H1 (cell line): ENCODE data around the gene NCSTN. TPM values are rescaled to one million over a fixed set of nuclear protein-coding genes. Genes with fewer than 3 reads are reported as not detected.

Source experiments
- CTCF ChIA-PET: fragments of 300-600 bp; sonication (Branson Sonifier 250); formaldehyde crosslinking; loops from one replicate; lab custom pipeline; 2021; ENCODE audit not compliant: partially characterized antibody; lab: Charles Lee
- POLR2A ChIA-PET: fragments of 300-600 bp; sonication (Branson Sonifier 250); formaldehyde crosslinking; loops from one replicate; lab custom pipeline; 2021; ENCODE audit warnings: inconsistent platforms; ENCODE audit not compliant: partially characterized antibody; lab: Charles Lee
- DNase-seq, 2 experiments: peaks; one replicate each; pipeline versions ENCODE4 v3.0.0 to v3.0.0-alpha.2; 2010 to 2022; ENCODE audit warnings: low spot score in 2 of 2, low read depth in 1 of 2, mixed read lengths in 1 of 2
- FAIRE-seq: peaks from 2 replicates; lab custom pipeline; 2011; peaks lifted over from hg19 to GRCh38; lab: Jason Lieb, UNC
- H2AFZ ChIP-seq: 2 replicates; pipeline ENCODE4 v1.8.1; 2012; ENCODE audit warnings: low read length, inconsistent platforms
- H2AK5ac ChIP-seq: 2 replicates; pipeline ENCODE4 v1.6.1; 2013; ENCODE audit warnings: low read depth, low read length
- H2BK120ac ChIP-seq: replicated peaks from 2 replicates; pipeline ENCODE3; 2013; ENCODE audit warnings: low read depth, low read length, inconsistent platforms
- H2BK12ac ChIP-seq: 2 replicates; pipeline ENCODE4 v1.6.1; 2013; ENCODE audit warnings: low read depth, low read length
- H2BK15ac ChIP-seq: 2 replicates; pipeline ENCODE4 v1.6.1; 2013; ENCODE audit warnings: low read length
- H2BK20ac ChIP-seq: 2 replicates; pipeline ENCODE4 v1.6.1; 2013; ENCODE audit warnings: low read length
- H2BK5ac ChIP-seq: 2 replicates; pipeline ENCODE4 v1.6.1; 2013; ENCODE audit warnings: low read depth, low read length
- H3K14ac ChIP-seq: 2 replicates; pipeline ENCODE4 v1.6.1; 2013; ENCODE audit warnings: inconsistent platforms; ENCODE audit not compliant: insufficient read length
- H3K18ac ChIP-seq: 2 replicates; pipeline ENCODE4 v1.6.1; 2013; ENCODE audit warnings: low read length; ENCODE audit errors: extremely low read depth
- H3K23ac ChIP-seq: 2 replicates; pipeline ENCODE4 v1.6.1; 2013; ENCODE audit warnings: inconsistent platforms; ENCODE audit not compliant: insufficient read length
- H3K23me2 ChIP-seq: 2 replicates; pipeline ENCODE4 v1.6.1; 2013; ENCODE audit warnings: low read depth, low read length
- H3K27ac ChIP-seq: 2 replicates; pipeline ENCODE4 v1.6.1; 2011; ENCODE audit warnings: low read depth, low read length, inconsistent platforms
- H3K27me3 ChIP-seq, 4 experiments: replicated peaks in 1 of 4; 1 replicate in 1 of 4; 2 replicates in 3 of 4; pipeline versions ENCODE4 v1.6.1 to v1.8.1; 2011 to 2013; ENCODE audit warnings: low read length in 3 of 4, mild to moderate bottlenecking in 3 of 4, inconsistent platforms in 2 of 4, mixed read lengths in 2 of 4, moderate library complexity in 1 of 4; ENCODE audit not compliant: control insufficient read depth in 3 of 4, insufficient read depth in 3 of 4; ENCODE audit errors: extremely low read depth in 1 of 4
- H3K36me3 ChIP-seq, 4 experiments: 2 replicates each; pipeline versions ENCODE4 v1.6.1 to v1.8.1; 2011 to 2013; ENCODE audit warnings: mild to moderate bottlenecking in 4 of 4, low read length in 3 of 4, moderate library complexity in 2 of 4, control low read depth in 1 of 4, inconsistent platforms in 1 of 4; ENCODE audit not compliant: insufficient read depth in 4 of 4, control insufficient read depth in 2 of 4
- H3K4ac ChIP-seq: replicated peaks from 2 replicates; pipeline ENCODE3; 2013; ENCODE audit warnings: low read length, low read depth, mixed read lengths, inconsistent platforms; ENCODE audit not compliant: insufficient read length
- H3K4me1 ChIP-seq, 4 experiments: replicated peaks in 1 of 4; 1 replicate in 1 of 4; 2 replicates in 3 of 4; pipeline versions ENCODE4 v1.6.1 to v1.8.1; 2011 to 2013; ENCODE audit warnings: low read length in 3 of 4, inconsistent platforms in 2 of 4, mixed read lengths in 1 of 4; ENCODE audit not compliant: insufficient read depth in 4 of 4, control insufficient read depth in 3 of 4
- H3K4me2 ChIP-seq, 2 experiments: 2 replicates each; pipeline versions ENCODE4 v1.6.1 to v1.8.1; 2011 to 2013; ENCODE audit warnings: low read depth in 2 of 2, low read length in 2 of 2, control low read depth in 1 of 2, inconsistent platforms in 1 of 2, mild to moderate bottlenecking in 1 of 2; ENCODE audit not compliant: insufficient read depth in 1 of 2
- H3K4me3 ChIP-seq, 4 experiments: fragments of 200-600, 300-600 bp in 1 of 4; sonication (generic), shearing (Covaris generic), sonication (Bioruptor Twin) in 1 of 4; 2 replicates each; pipeline versions ENCODE4 v1.5.1 to v1.8.1; 2011 to 2016; ENCODE audit warnings: low read length in 4 of 4, low read depth in 3 of 4, control low read depth in 2 of 4, inconsistent platforms in 2 of 4, mild to moderate bottlenecking in 2 of 4, mixed read lengths in 1 of 4, moderate library complexity in 1 of 4; ENCODE audit not compliant: insufficient read depth in 2 of 4; ENCODE audit errors: extremely low read depth in 1 of 4
- H3K56ac ChIP-seq: replicated peaks from 2 replicates; pipeline ENCODE3; 2013; ENCODE audit warnings: low read depth, mild to moderate bottlenecking, mixed read lengths, low read length, inconsistent platforms; ENCODE audit not compliant: insufficient read length
- H3K79me1 ChIP-seq: 2 replicates; pipeline ENCODE4 v1.6.1; 2013; ENCODE audit warnings: low read depth, low read length, control low read depth
- H3K79me2 ChIP-seq, 2 experiments: 2 replicates each; pipeline versions ENCODE4 v1.6.1 to v1.8.1; 2012 to 2013; ENCODE audit warnings: low read length in 2 of 2, mild to moderate bottlenecking in 2 of 2, inconsistent platforms in 1 of 2; ENCODE audit not compliant: insufficient read depth in 2 of 2, control insufficient read depth in 1 of 2
- H3K9ac ChIP-seq, 4 experiments: replicated peaks in 1 of 4; 1 replicate in 1 of 4; 2 replicates in 3 of 4; pipeline versions ENCODE4 v1.6.1 to v1.8.1; 2011 to 2013; ENCODE audit warnings: low read depth in 3 of 4, low read length in 3 of 4, control low read depth in 2 of 4, mild to moderate bottlenecking in 2 of 4, moderate library complexity in 2 of 4, inconsistent platforms in 1 of 4; ENCODE audit errors: extremely low read depth in 1 of 4
- H3K9me3 ChIP-seq, 2 experiments: 2 replicates each; pipeline versions ENCODE4 v1.6.1 to v1.8.1; 2012 to 2013; ENCODE audit warnings: mild to moderate bottlenecking in 2 of 2, moderate library complexity in 2 of 2, control low read depth in 1 of 2, inconsistent platforms in 1 of 2, low read depth in 1 of 2, low read length in 1 of 2, mixed read lengths in 1 of 2; ENCODE audit not compliant: insufficient read depth in 2 of 2
- H4K20me1 ChIP-seq, 2 experiments: replicated peaks in 1 of 2; 2 replicates each; pipeline versions ENCODE3 to v1.8.1; 2011 to 2013; ENCODE audit warnings: inconsistent platforms in 2 of 2, low read length in 2 of 2, mild to moderate bottlenecking in 1 of 2; ENCODE audit not compliant: insufficient read depth in 2 of 2, control insufficient read depth in 1 of 2
- H4K5ac ChIP-seq: 2 replicates; pipeline ENCODE4 v1.6.1; 2013; ENCODE audit warnings: low read length, low read depth, mixed read lengths, inconsistent platforms; ENCODE audit not compliant: insufficient read length
- H4K8ac ChIP-seq: 2 replicates; pipeline ENCODE4 v1.8.0; 2013; ENCODE audit warnings: mild to moderate bottlenecking, moderate library complexity, low read length, inconsistent platforms; ENCODE audit not compliant: insufficient read depth; ENCODE audit errors: extremely low read depth
- H4K91ac ChIP-seq: replicated peaks from 2 replicates; pipeline ENCODE3; 2013; ENCODE audit warnings: low read length, mixed read lengths, inconsistent platforms; ENCODE audit not compliant: insufficient read length
- BACH1 ChIP-seq: IDR thresholded peaks from 2 replicates; pipeline ENCODE4 v1.6.1; 2012; ENCODE audit warnings: low read length, improper control_type of control experiment
- E2F6 ChIP-seq: IDR thresholded peaks from 2 replicates; pipeline ENCODE4 v1.6.1; 2012; ENCODE audit warnings: inconsistent platforms
- KDM4A ChIP-seq: IDR thresholded peaks from one replicate; pipeline ENCODE4 v1.7.1; 2012; ENCODE audit warnings: low read depth, mild to moderate bottlenecking, moderate library complexity, low read length, inconsistent platforms; ENCODE audit not compliant: severe bottlenecking
- KDM5A ChIP-seq: fragments of 200-600 bp; IDR thresholded peaks from 2 replicates; pipeline ENCODE4 v1.7.1; 2012; ENCODE audit warnings: mild to moderate bottlenecking, low read length, inconsistent platforms, mixed read lengths
- NANOG ChIP-seq: IDR thresholded peaks from 2 replicates; pipeline ENCODE4 v1.6.1; 2011; ENCODE audit warnings: low read length, low read depth, mild to moderate bottlenecking, inconsistent platforms; ENCODE audit not compliant: insufficient read depth, poor library complexity, severe bottlenecking
- RNF2 ChIP-seq: fragments of 200-900, 300-1000 bp; sonication (generic); IDR thresholded peaks from 2 replicates; pipeline ENCODE4 v1.7.1; 2016; ENCODE audit warnings: borderline replicate concordance, low read depth, mild to moderate bottlenecking, antibody characterized with exemption, low read length; ENCODE audit not compliant: poor library complexity, severe bottlenecking; ENCODE audit errors: missing control alignments
- SP1 ChIP-seq: IDR thresholded peaks from 2 replicates; pipeline ENCODE4 v1.6.1; 2011; ENCODE audit warnings: low read depth, low read length
- SRF ChIP-seq: IDR thresholded peaks from 2 replicates; pipeline ENCODE4 v1.6.1; 2011; ENCODE audit warnings: mild to moderate bottlenecking, low read depth, low read length, moderate library complexity
- SUZ12 ChIP-seq: fragments of 200-600 bp; sonication (generic); IDR thresholded peaks from 2 replicates; pipeline ENCODE4 v1.6.1; 2012; ENCODE audit warnings: mild to moderate bottlenecking, inconsistent platforms, low read length, moderate library complexity, mixed read lengths
- TAF7 ChIP-seq: optimal IDR thresholded peaks from 2 replicates; pipeline ENCODE3; 2011; ENCODE audit warnings: low read depth, mild to moderate bottlenecking, inconsistent platforms, low read length, moderate library complexity, borderline replicate concordance
- TCF12 ChIP-seq: IDR thresholded peaks from 2 replicates; pipeline ENCODE4 v1.6.1; 2011; ENCODE audit warnings: low read depth, mild to moderate bottlenecking, low read length
- ZNF274 ChIP-seq: IDR thresholded peaks from 2 replicates; pipeline ENCODE4 v1.7.0; 2012; ENCODE audit warnings: low read length, borderline replicate concordance; ENCODE audit errors: extremely low read depth
- WGBS, 2 experiments: shearing (Covaris generic) in 1 of 2; methylation state at CpG; one replicate each; pipeline versions ENCODE4 v1.1.6 to v1.1.7; 2013 to 2015; ENCODE audit warnings: low lambda C conversion rate in 2 of 2, mixed read lengths in 2 of 2, inconsistent platforms in 1 of 2, low coverage in 1 of 2, missing lambda C conversion rate in 1 of 2; ENCODE audit not compliant: insufficient replicate concordance in 2 of 2, insufficient coverage in 1 of 2, insufficient read length in 1 of 2; ENCODE audit errors: extremely low coverage in 1 of 2, missing lambda C conversion rate in 1 of 2; 5-methylcytosine and 5-hydroxymethylcytosine counted together
- polyA plus RNA-seq, 7 experiments: library from polyadenylated mRNA; depleted of rRNA in 3 of 7; stranded (reverse) in 5 of 7; unstranded in 2 of 7; fragments of >200 nt in 5 of 7; fragments of 200-250 nt in 2 of 7; gene quantifications; 1 replicate in 5 of 7; 2 replicates in 1 of 7; 4 replicates in 1 of 7; pipeline versions ENCODE4 v1.2.1 to v1.2.3, GENCODE V29; 2011 to 2013; ENCODE audit warnings: missing spikeins in 2 of 7, mixed read lengths in 2 of 7
- total RNA-seq: library from RNA; stranded (reverse); fragmentation: NEBNext Ultra II Directional; extraction: Animal tissue kit (Norgen Biotek cat#: 25700); gene quantifications from 2 replicates; pipeline ENCODE4 v1.2.1, GENCODE V29; 2021

The NCSTN gene
- total and polyA plus RNA-seq, 2 of the 8 experiments (the other 6 are each of a cell fraction or from before 2014, with no cell fraction given), result 64.7 to 125 TPM

GRCh38 chr1:160367516-160367900 lies 24.3 kb downstream of the NCSTN start:
- Histone ChIP-seq H3K56ac (no peak overlapping the region), H3K27me3 (no peaks in the 10 kb centered on the region), H2AFZ (no peak overlapping the region), H3K27ac (no peak overlapping the region), H3K9me3 (no peaks in the 10 kb centered on the region), H3K18ac (no peak overlapping the region), H4K5ac (no peak overlapping the region), H3K4me2 (0 out of 4 replicates have a peak overlapping the region, but pooled peaks of 1 of the 2 experiments have one; percentile 7), H3K79me1 (no peaks in the 10 kb centered on the region), H2BK5ac (no peak overlapping the region), H3K14ac (no peak overlapping the region), H3K23me2 (0 out of 2 replicates have a peak, but pooled peaks cover 1% of the 10 kb centered on the region), H4K8ac (no peak overlapping the region; the same call in 1 of the 2 replicates), H2BK120ac (no peak overlapping the region), H3K4ac (no peak overlapping the region), H3K4me1 (peaks cover 0 to 8% (median 0%) of the 10 kb centered on the region in 4 experiments; a peak in 3 of 7 replicates), H2BK20ac (no peak overlapping the region), H4K91ac (peak overlapping the region; percentile 52), H4K20me1 (no peaks in the 10 kb centered on the region), H3K9ac (0 out of 7 replicates have a peak overlapping the region, but pooled peaks of 1 of the 4 experiments have one; percentile 2), H3K23ac (no peak overlapping the region), H2BK15ac (no peak overlapping the region), H3K36me3 (no peaks in the 10 kb centered on the region), H2BK12ac (no peak overlapping the region), H2AK5ac (no peak overlapping the region), H3K79me2 (no peaks in the 10 kb centered on the region), H3K4me3 (no peak overlapping the region)
- 86% methylated on average over 4 of the region's 4 CpGs; no CpG with 5 or more reads in 1 of the 2 experiments for WGBS, 2 experiments
- DNase-seq (no peak), FAIRE-seq (no peak)
- POLR2A ChIA-PET, result interaction anchor here (0.7 to 9.5 kb wide), 4 partner anchors 11 to 48 kb away, joined by 3 to 95 read pairs (median 3); no protein-coding TSS in a partner anchor
- CTCF ChIA-PET, result interaction anchor here (1.2 to 26.0 kb wide), 4 partner anchors 10 to 30 kb away, joined by 3 to 683 read pairs (median 84); no protein-coding TSS in a partner anchor
- TF ChIP-seq E2F6, result no peak
- TF ChIP-seq SP1, result no peak
- no peak for TF ChIP-seq KDM5A
- no peak for TF ChIP-seq ZNF274
- no peak for TF ChIP-seq BACH1
- no peak for TF ChIP-seq RNF2
- no peak for TF ChIP-seq NANOG
- TF ChIP-seq TCF12, result no peak
- TF ChIP-seq SUZ12, result no peak
- TF ChIP-seq SRF, result no peak
- TF ChIP-seq TAF7, result no peak
- TF ChIP-seq KDM4A, result no peak
